G401.6 (cell line): ENCODE results near the gene CERK.

Experiments
- FAIRE-seq: peaks from 2 replicates; lab custom pipeline; 2012; peaks lifted over from hg19 to GRCh38; lab: Jason Lieb, UNC

CERK gene

DNA sequence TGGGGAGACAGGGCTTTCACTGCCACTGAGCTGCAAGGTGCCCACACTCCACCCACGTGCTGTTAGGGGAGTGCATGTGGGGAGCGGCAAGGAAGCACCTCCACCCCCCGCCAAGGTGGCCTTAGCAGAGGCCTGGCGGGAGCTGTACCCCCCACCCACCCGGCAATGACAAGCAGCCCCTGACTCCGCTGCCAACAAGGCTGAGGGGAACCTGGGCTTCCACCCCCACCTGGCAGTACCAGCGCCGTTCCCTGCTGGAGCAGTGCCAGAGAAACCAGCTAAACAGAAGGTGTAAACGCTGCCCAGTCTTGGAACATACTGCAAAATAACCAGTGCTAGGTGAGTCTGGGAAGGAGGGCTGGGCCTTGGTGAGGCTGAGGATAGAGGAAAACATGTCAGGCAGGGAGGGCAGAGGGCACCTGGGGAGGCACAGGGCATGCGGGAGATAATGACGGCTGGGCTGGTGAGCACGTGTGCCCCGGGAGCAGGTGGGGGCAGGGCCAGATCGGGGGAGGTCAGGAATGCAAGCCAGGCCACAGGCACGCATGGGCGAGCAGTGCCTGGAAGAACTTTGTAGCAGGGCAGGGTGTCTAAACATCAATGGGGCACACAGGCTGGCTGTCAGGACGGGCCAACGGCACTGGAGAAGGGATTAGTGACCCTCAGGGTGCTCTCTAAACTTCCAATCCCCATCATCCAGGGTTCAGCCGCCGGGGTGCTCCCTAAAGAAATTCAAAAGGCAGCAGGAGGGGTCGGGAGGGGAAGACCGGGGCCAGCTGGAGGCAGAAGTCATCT lies 6.6 kb downstream of the CERK start:
- FAIRE-seq: no peak

DNA sequence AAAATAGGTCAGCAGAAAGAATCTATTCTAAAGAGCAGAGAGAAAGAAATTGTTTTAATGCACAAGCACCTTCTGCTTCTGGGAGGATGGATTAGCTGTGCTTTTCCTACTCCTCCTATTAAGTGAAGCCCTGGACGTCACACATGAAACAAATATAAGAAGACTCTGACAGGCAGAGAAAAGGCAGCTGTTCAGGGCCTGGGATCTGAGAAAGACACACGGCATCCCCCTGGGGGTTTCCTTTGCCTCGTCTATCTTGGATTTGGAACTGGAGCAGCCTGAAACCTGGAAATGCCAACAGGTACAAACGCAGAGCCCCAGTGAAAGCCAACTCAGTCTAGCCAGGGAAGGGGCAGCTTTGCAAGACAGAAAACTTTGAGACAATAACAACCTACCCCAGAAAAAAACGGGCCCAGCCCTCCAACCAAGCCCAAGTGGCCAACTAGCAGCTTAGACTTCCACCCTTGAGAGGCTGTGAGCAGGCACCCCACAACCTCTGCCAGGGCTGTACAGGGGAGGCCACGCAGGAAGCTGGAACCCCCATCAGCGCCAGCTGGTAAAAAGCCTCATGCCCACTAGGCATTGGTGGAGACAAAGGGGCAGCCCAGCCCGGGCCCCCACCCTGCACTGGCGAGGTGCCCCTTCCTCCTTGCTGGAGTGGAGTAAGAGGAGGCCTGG lies 7.3 kb downstream of the CERK start:
- no peak for FAIRE-seq

DNA sequence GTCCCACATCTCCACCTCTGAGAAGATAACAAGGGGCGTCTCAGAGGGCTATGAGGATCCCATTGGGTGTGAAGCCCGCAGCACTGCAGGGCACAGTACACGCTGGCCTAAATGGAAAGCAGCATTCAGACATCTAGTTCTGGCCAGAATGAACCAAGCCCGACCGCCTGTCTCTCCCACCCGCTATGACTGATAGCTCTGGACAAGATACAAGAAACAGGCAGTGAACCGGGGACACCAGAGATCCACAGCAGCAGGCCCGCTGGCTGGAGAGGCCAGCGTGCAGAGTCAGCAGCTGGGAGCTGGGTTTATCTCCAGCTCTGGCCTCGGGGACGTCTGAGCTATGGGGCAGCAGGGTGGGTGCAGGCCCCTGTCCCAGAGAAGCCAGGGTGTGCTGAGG lies 9.6 kb downstream of the CERK start:
- no peak for FAIRE-seq

DNA sequence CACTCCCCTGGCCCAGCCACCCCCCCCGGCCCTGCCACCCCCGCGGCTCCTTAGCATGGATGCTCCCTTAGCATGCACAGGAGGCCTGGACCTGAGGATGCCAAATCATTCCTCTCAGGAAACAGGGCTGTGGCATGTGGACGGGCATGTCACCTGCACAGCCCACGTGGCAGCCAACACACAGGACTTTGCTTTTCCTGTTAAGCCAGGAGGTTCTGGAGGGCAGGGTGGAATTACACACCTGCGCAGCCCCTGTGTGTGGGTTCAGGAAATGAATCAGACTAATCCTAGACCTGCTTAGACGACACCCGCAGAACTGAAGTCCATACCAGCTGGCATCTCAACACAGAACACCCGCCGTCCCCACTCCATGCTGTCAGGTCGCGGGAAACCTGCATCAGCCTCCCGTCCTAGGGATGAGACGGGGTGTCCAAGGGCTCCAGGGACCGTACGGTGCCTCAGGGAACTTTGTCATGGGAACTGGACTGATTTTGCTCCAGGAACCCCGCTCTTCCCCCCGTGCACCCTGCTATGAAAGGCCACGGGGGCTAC lies 10.2 kb downstream of the CERK start:
- FAIRE-seq: no peak

DNA sequence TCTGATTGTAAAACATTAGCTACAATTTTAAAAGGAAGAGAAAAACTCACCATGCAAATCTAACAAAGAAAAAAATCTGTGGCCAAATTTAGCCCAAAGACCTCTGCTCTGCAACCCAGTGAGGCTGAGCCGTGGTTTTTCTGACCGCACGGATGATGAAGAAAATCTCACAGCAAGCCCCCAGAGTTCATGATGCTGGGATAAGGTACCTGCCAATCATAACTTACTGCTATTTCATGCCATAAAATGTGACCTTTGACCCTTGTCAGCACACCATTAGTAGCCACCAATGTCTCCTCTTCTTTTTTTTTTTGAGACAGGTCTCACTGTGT lies 11.1 kb downstream of the CERK start:
- FAIRE-seq: no peak

DNA sequence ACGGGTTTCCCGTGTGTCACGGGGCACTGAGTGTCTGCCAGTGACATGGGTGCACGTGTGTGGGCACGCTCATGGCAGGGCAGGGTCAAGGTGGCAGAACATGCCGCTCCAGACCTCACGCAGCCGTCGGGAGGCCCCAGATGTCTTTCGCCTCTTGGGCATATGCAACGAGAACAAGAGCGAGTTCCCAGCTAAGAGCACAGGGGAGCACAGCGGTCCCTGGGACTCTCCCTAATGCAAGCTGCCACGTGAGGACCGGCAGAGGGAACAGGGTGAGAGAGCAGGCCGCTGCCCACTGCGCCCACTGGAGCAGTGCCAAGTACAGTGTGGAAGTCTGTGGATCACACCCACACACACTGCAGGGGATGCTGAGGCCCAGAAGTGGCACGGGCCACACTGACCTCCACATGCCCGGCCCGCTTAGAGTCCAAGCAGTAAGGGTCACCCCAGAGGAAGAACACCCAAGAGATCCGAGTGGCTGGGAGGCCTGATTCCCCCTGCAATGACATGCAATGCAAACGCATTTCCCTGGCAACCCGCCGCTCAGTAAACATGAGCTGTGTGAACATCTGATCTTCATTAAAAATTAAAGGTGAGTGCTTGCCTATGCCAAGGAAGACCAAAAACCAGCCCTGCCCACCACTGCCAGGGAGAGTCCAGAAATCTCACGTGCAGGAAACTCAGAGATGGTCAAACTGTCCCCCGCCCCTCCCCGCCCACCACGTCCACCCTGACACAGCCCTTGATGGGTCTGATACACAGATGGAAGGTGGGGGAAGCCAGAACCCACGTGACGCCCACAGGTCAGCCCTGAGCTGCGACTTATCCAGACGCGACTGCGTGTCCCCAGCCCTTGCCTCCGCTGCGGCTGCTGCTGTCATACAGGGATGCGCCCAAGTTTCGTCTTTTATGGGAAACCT lies 11.7 kb downstream of the CERK start:
- no peak for FAIRE-seq

DNA sequence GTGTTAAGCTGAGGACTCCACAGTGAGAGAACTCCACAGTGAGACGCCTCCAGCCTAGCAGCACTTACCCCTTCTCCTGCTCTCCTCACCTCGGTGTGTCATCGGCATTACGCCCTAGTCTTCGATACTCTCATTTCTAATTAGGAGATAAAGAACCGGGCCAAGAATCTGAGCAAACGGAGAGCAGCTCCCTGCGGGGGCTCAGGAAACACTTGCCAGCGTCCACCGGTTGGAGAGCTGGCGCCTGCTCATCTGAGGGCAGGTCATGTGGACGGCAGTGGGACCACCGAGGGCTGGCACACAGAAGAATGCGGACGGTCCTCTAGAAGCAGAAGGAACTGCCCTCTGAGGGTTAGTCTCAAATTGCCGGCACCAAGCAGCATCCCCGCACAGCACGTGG lies 13.0 kb downstream of the CERK start:
- FAIRE-seq: no peak

DNA sequence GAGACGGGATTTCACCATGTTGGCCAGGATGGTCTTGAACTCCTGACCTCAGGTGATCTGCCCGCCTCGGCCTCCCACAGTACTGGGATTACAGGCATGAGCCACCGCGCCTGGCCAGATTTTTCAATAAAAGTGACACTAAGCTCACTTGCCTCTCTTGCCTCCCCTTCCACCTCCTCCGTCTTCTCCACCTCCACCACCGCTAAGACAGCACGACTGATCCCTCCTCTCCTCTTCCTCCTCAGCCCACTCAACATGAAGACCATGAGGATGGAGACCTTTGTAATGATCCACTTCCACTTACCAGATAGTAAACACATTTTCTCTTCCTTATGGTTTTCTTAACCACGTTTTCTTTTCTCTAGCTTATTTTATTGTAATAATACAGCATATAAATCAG lies 14.2 kb downstream of the CERK start:
- no peak for FAIRE-seq

DNA sequence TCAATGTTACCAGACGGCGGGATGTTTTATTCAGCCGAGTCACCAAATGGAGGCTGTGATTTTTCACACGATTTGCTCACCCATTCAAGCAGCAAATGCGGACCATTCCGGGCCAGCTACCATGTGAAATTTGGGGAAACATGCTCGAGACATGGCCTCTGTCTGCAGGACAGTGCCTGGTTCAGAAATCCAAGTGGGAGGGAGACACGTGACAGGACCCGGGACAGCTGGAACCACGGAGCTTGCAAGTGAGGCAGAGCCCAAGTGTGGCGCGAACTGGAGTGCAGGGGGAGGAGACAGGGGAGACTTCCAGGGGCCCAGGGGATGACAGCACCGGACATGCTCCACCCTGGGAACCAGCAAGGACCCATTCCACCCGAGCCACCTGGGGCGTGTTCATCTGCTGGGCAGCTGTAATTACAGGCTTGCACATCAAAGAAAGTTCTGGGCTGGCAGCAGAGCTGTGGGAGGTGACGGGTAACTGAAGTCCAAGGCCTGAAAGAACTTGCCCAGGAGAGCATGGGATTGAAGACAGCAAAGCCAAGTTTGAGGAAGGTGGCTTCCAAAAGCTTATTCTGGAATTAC lies 16.5 kb downstream of the CERK start:
- no peak for FAIRE-seq

DNA sequence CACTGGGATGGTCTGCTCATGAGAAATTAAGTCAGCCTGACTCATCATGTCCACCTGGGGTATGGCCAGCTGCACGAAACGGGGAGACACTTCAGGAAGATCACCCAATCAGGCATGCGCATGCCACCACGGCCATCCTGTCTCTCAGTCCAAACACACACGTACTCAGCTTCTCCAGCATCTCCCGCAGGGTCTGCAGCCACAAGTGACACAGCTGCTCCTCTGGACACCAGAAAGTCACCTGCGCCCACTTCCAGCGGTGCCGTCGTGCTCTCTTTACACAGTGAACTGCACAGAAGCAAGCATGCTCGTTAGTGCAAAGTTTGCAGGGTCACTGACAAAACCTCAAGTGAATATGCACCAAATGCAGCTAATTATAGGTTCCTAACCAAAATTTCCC lies 18.1 kb downstream of the CERK start:
- no peak for FAIRE-seq

DNA sequence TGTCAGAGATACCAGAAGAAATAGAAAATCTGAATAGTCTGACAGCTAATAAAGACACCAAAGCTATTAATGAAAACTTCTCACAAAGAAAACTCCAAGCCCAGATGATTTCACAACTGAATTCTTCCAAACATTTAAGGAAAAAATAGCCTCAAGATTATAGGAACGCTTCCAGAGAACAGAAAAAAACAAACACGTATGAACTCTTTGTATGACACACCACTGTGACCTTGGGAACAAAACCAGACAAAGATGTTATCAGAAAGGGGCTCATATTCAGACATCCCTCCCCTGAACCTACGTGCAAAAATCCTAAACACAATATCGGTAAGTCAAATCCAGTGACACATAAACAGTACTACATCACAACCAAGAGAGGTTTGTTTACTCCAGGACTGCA lies 23.5 kb downstream of the CERK start:
- FAIRE-seq: no peak

DNA sequence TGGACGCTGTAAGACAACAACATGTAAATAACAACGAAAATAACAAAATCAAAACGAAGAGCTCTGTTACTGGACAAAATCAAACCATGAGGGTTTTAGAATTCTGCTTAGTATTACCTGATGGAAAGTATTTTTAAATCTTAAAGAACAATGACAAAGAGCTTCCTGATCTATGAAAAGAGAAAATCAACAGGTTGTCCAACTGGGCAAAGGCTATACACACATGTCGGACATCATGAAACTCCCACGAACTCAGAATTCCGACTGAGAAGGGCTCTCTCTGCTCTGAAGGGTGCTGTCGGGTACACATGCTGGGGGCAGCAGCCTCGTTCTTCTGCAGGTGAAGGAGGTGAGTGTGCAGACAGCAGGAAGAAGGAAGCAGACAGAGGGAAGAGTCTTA lies 25.8 kb downstream of the CERK start:
- FAIRE-seq: no peak

DNA sequence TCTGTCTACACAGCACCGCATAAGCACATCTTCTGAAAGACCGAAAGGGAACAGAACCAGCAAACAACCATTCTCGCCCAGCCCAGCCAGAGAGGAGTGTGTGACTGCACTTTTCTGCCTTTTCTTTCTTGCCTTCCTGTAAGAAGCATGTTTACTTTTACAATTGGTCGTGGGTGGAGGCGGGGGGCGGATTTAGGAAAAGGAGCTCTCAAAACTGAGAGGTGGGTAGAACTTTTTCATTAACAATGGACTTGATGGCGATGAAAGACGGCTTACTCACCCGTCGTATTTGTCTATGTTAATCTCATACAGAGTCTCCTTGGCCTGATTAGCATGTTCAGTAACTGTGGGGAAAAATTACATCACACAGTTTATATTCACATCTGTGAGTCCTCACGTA lies 27.2 kb downstream of the CERK start:
- FAIRE-seq: no peak

DNA sequence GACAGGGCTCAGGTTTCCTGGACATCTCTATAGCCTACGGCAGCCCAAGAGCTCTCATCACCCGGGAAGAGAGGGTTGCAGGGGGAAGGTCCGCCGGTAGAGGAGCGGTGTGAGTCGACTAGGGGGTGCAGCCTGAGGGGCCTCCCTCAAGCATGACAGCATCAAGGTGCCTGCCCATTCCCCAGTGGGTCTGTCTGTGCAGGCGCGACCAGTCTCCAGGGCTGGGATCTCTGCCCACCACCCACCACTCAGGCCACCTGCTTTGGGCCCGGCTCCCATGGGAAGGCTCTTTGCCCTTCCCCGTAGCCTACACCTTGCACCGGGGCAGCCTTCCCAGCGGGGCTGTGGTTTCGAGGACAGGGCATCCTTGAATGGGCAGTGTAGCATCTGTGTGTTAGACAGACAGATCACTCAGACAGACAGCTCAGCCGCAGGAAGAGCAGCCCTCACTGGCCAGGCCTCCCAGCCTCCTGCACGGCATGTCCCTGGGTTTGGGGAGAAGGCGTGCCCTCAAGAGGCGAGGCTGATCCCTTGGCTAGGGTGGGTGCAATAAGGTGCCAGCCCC lies 29.2 kb downstream of the CERK start:
- FAIRE-seq: no peak

DNA sequence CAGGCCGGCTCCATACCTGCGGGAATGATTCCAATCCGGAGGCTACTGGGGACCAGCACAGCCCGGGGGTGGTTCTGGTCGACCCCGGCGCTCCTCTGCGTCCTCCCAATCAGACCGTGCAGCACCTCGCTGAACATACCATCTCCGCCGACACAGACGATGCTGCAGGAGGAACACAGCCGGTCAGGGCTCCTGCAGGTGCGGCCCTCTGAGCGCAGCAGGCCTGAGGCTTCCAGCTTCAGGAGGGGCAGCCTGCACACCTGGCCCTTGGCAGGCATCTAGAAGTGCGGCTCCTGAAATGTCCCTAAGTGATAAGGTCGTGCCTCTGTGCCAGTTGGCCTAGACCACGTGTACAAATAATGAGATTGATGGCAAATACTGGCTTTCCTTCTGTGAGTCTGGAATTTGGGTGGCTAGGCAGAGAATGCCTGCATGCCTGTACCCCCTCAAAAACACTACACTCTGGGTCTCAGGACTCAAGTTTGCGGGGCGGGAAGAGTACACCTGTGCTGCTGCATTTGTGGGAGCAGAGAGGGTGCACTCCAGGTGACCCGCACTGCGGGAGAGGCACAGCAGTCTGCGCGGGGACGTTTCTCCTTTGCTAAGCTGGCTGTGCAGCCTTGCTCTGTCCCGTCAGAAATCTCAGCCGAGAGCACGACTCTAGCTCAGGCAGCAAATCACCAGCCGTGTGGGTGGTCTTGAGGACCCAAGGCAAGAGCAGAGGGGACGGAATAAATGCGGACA lies 30.1 kb downstream of the CERK start:
- FAIRE-seq: no peak

DNA sequence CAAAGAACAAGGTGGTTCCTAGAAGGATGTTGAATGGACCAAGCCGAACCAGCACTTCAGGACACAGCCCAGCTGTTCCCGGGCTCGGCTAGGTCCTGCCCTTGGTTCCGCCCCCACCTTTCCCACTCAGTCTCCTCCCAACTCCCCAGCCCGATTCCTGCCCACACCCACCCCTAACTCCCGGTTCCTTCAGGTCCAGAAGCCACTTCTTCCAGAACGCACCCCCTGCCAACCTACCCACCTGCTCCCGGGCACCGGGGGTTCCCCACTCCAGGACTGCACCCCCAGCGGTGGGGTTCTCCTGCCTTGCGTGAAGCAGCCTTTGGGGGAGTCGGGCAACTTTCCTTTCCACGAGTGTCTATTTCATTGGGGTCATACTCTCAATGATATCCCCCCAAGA lies 30.7 kb downstream of the CERK start:
- FAIRE-seq: no peak

DNA sequence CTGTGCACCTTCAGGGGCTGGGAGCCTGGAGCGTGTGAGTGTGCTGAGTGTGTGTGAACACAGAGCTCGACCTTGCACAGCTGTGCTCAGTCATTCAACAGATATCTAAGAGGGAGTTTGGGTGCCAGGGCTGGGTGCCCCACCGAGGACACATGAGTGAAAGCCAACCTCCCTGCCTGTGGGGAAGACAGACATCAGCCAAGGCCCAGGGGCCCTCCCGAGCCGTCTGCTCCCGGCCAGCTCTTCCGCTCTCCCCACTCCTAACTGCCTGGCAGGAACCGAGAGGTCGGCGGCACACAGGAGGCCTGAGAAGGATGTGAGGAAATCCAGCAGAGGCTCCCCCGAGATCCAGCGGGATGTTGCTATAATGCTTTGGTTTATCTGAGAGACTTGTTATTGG lies 32.0 kb downstream of the CERK start:
- FAIRE-seq: no peak

DNA sequence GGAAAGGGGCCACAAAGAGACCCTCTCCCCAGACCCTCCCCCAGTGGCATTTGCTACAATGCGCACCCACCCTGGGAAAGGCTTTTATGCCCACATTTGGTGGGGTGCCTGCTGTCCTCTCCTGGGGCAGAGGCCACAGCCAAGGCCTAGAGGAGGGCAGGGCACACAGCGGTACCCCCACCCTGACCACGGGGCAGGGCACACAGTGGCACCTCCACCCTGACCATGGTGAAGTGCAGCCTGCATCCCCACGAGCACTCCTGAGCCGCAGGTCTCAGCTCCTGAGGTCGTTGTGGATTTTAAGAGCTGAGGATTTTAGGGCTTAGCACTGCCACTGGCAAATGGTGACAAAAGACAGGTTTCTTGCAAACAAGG lies 34.1 kb downstream of the CERK start:
- no peak for FAIRE-seq

DNA sequence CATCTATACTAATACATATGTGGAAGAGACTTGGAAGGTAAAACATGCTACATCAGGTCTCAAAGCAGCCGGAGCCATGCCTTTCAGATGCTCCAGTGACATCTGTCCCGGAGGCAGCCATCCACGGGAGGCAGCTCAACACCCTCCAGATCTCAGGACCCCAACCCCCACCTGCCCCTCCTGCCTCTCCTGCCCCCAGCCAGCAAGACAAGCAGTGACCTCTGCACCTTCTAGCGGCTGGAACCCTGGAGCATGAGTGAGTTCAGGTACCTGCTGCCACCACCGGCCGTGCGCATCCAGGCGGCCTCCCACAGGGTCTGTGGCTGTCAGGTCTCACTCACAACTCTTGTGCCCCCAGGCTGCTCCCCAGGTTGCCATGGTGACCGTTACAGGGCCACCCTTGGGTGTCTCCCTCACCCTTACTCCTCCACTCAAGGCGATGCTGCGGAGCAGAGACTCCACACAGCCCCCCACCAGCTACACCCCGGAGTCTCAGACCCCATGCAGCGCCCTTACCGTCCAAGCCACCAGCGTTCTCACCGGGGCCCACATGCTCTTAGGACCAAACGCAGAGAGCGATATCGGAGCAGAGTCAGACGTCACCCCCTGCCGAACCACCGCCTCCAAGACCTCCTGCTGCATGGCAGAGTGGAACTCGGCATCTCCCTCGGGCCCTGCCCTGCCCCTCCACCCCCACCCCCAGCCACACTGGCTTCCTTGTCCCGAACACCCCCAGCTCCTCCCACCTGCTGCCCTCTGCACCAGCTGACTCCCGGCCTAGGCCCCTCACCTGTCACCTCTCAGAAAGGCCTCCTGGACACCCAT lies 34.7 kb downstream of the CERK start:
- FAIRE-seq: no peak

DNA sequence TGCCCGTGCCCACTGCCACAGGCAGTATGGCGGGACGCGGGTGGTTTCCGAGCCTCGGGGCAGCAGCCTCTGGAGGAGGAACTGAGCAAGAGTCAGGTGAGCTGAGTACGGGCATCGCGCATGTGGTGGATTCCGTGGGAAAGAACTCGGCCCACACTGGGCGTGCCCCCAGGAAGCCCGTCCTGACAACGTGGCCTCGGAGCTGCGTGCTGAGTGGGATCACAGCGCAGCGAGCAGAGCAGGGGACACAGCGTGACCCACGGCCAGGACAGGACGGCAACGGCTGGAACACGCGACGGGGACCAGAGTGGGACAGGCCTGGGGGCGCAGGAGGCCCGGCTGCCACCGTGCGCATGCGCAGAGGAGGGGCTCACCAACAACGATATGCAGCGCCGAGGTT lies 36.8 kb downstream of the CERK start:
- no peak for FAIRE-seq

DNA sequence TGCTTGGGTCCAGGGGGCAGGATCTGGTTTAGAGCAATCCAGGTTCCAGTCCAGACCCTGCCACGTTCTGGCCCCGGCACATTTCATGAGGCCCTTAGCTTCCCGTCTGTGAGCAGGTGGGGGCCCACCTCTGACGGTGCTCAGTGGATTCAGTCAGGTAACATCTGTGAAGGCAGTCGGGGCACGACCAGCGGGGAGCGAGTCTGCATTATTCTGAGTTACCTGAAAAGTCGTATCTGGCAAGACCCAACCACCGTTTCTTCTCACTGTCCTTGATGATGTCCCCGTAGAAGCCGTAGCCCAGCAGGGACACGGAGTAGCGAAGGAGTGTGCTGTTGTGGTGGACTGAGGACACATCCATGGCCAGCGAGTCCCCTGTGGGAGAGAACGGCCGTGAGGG lies 39.0 kb downstream of the CERK start:
- FAIRE-seq: no peak
